PC-9 (cell line): Measurements from ENCODE around the gene KLC4. TPM values are rescaled to one million over a fixed set of nuclear protein-coding genes. Genes with fewer than 3 reads are reported as not detected.
A peak's percentile ranks its signal among the peaks of the same experiment; 100 is the strongest.

Source experiments
- BruUV-seq: library from RNA; stranded (reverse); fragments of 400-500 nt; replicated peaks from 2 replicates; lab custom pipeline; 2021; lab: Mats Ljungman, UMichigan
- CTCF ChIA-PET: fragments of 300-600 bp; sonication (Branson Sonifier 250); formaldehyde crosslinking; loops from one replicate; lab custom pipeline; 2022; ENCODE audit warnings: antibody characterized with exemption; lab: Charles Lee
- POLR2A ChIA-PET: fragments of 300-600 bp; sonication (Branson Sonifier 250); formaldehyde crosslinking; loops from one replicate; lab custom pipeline; 2022; ENCODE audit warnings: antibody characterized with exemption; ENCODE audit not compliant: unreplicated experiment; lab: Charles Lee
- DNase-seq, 2 experiments: peaks; one replicate each; pipeline versions ENCODE4 v3.0.0 to v3.0.0-alpha.2; 2015 to 2022; ENCODE audit warnings: mixed read lengths in 1 of 2
- H2AFZ ChIP-seq: fragments of 200-600 bp; sonication (generic); 2 replicates; pipeline ENCODE4 v1.8.1; 2017; ENCODE audit warnings: antibody characterized with exemption
- H3F3A ChIP-seq: fragments of 200-600 bp; sonication (generic); 2 replicates; pipeline ENCODE4 v1.8.1; 2017; ENCODE audit warnings: antibody characterized with exemption, mild to moderate bottlenecking, low read depth; ENCODE audit not compliant: insufficient read depth
- H3K27ac ChIP-seq: fragments of 200-600 bp; sonication (generic); 2 replicates; pipeline ENCODE4 v1.6.1; 2016; ENCODE audit warnings: mixed run types
- H3K27me3 ChIP-seq: fragments of 200-600 bp; sonication (generic); 2 replicates; pipeline ENCODE4 v1.6.1; 2016; ENCODE audit warnings: low read depth, mixed run types; ENCODE audit not compliant: insufficient read depth
- H3K36me3 ChIP-seq: fragments of 200-600 bp; sonication (generic); 2 replicates; pipeline ENCODE4 v1.6.1; 2016; ENCODE audit warnings: low read depth, mixed run types
- H3K4me1 ChIP-seq: fragments of 200-600 bp; sonication (generic); replicated peaks from 2 replicates; pipeline ENCODE4 v1.6.1; 2016; ENCODE audit warnings: mixed run types; ENCODE audit not compliant: insufficient read depth
- H3K4me2 ChIP-seq: fragments of 200-600 bp; sonication (generic); 2 replicates; pipeline ENCODE4 v1.6.1; 2017; ENCODE audit warnings: mixed run types
- H3K4me3 ChIP-seq: fragments of 200-600 bp; sonication (generic); 2 replicates; pipeline ENCODE4 v1.6.1; 2016; ENCODE audit warnings: mixed run types
- H3K79me2 ChIP-seq: fragments of 200-600 bp; sonication (generic); 2 replicates; pipeline ENCODE4 v1.6.1; 2017; ENCODE audit warnings: low read depth, mixed run types
- H3K9me2 ChIP-seq: fragments of 200-600 bp; sonication (generic); 2 replicates; pipeline ENCODE4 v1.8.1; 2017; ENCODE audit warnings: mild to moderate bottlenecking; ENCODE audit not compliant: insufficient read depth
- H3K9me3 ChIP-seq: fragments of 200-600 bp; sonication (generic); 2 replicates; pipeline ENCODE4 v1.8.1; 2016; ENCODE audit warnings: low read depth; ENCODE audit not compliant: insufficient read depth
- H4K20me1 ChIP-seq: fragments of 200-600 bp; sonication (generic); 2 replicates; pipeline ENCODE4 v1.8.1; 2017; ENCODE audit not compliant: insufficient read depth
- EZH2 ChIP-seq: fragments of 200-600 bp; sonication (generic); IDR thresholded peaks from 2 replicates; pipeline ENCODE4 v1.8.0; 2017; ENCODE audit warnings: antibody characterized with exemption, low read depth
- intact Hi-C: fragments of 100-400 bp; cut with micrococcal nuclease; formaldehyde crosslinking; loops from one replicate; pipeline ENCODE4 v1.10.0; 2022; ENCODE audit not compliant: unreplicated experiment
- total RNA-seq: library from RNA; stranded (reverse); gene quantifications from 2 replicates; pipeline ENCODE4 v1.2.3, GENCODE V29; 2021
- TF ChIP-seq, protein P1 (sequence below): fragments of 200-600 bp; sonication (generic); conservative IDR thresholded peaks from 2 replicates; pipeline ENCODE4 v1.6.1; 2017; ENCODE audit warnings: mixed run types, antibody characterized with exemption, mild to moderate bottlenecking, moderate library complexity

Gene KLC4
- total RNA-seq, 1 experiment from 2014 or later: 46.2 TPM

DNA sequence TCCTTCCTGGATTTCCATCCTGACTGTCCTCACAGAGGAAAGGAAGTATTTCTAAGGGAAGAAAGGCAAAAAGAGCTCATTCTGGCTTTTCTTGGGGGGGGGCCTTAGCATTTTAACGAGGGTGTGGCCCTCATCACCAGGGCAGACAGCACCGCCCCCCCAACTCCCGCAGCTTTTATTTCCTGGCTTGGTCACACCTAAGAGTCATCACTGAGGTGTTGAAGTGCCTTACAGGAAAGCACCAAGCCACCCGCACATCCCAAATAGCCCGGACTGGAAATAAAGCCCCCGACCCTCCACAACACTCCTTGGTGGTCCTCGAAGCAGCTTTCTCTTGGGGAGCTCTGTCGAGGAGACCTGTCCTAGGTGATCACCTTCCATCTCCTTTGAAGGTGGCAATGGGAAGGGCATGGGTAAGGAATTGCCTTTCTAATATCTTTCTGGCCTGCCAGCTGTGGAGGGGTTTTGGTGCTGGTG, 17.9 kb downstream of the KLC4 start:
- H3K4me3 ChIP-seq: peak overlapping the region; percentile 100
- POLR2A ChIA-PET: interaction anchor here (0.8 to 1.1 kb wide), 2 partner anchors 20 to 27 kb away, joined by 5 to 8 read pairs; no protein-coding TSS in a partner anchor
- TF ChIP-seq, protein P1, sequence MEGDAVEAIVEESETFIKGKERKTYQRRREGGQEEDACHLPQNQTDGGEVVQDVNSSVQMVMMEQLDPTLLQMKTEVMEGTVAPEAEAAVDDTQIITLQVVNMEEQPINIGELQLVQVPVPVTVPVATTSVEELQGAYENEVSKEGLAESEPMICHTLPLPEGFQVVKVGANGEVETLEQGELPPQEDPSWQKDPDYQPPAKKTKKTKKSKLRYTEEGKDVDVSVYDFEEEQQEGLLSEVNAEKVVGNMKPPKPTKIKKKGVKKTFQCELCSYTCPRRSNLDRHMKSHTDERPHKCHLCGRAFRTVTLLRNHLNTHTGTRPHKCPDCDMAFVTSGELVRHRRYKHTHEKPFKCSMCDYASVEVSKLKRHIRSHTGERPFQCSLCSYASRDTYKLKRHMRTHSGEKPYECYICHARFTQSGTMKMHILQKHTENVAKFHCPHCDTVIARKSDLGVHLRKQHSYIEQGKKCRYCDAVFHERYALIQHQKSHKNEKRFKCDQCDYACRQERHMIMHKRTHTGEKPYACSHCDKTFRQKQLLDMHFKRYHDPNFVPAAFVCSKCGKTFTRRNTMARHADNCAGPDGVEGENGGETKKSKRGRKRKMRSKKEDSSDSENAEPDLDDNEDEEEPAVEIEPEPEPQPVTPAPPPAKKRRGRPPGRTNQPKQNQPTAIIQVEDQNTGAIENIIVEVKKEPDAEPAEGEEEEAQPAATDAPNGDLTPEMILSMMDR: no peak
- TF ChIP-seq EZH2: no peak
- no peaks in the 10 kb centered on the region for H3K9me2 ChIP-seq
- H4K20me1 ChIP-seq: no peaks in the 10 kb centered on the region; the same call in 1 of the 2 replicates
- H3K27me3 ChIP-seq: no peaks in the 10 kb centered on the region
- H3K4me2 ChIP-seq: peak overlapping the region; percentile 89
- H3K9me3 ChIP-seq: no peaks in the 10 kb centered on the region
- no TSS peak for BruUV-seq
- no peaks in the 10 kb centered on the region for H3K36me3 ChIP-seq
- peaks cover 14% of the 10 kb centered on the region for H3F3A ChIP-seq
- DNase-seq: peak in 1 of 2 experiments; percentile 42
- H3K27ac ChIP-seq: no peak overlapping the region
- H3K4me1 ChIP-seq: peaks cover 13% of the 10 kb centered on the region
- CTCF ChIA-PET: no interaction called here
- intact Hi-C loops: loop anchor here (2.0 kb wide), 2 partner anchors 19 to 43 kb away; no protein-coding TSS in a partner anchor
- peak overlapping the region; percentile 100 for H2AFZ ChIP-seq
- H3K79me2 ChIP-seq: peaks cover 56% of the 10 kb centered on the region

DNA sequence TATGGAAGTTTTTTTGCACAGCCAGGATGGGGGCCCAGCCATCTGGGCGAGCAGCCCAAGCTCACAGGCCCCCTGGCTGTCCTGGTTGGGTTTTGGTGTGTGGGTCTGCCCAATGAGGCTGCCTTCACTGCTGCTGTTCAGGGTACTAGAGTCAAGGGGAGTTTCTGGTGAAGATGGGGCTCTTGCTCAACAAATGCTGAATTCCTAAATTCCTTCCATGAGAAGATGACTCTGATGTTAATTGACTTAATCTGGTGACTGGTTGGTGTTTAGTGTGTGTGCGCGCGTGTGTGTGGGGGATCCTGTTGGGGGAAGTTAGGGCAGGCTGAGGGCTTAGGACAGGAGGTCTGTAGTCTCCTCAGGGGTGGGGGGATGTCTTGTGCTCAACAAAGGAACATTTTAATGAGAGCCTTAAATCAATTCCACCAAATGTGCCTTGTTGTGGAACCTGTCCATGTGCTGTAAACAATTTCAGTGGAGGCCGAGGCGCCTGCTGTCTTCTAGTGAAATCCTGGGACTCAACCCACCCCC, 18.6 kb downstream of the KLC4 start:
- Histone ChIP-seq H3K4me1 (peaks cover 13% of the 10 kb centered on the region), H4K20me1 (no peaks in the 10 kb centered on the region; the same call in 1 of the 2 replicates), H3K9me2 (no peaks in the 10 kb centered on the region), H3K36me3 (no peaks in the 10 kb centered on the region), H3K4me2 (peak overlapping the region; percentile 89), H3K27me3 (no peaks in the 10 kb centered on the region), H3K27ac (no peak overlapping the region), H2AFZ (no peak overlapping the region), H3K79me2 (peaks cover 63% of the 10 kb centered on the region), H3K4me3 (peak overlapping the region; percentile 100; the same call in 1 of the 2 replicates), H3F3A (peaks cover 14% of the 10 kb centered on the region), H3K9me3 (no peaks in the 10 kb centered on the region)
- POLR2A ChIA-PET: no interaction called here
- DNase-seq: no peak
- intact Hi-C loops: loop anchor here (2.0 kb wide), 2 partner anchors 19 to 43 kb away; no protein-coding TSS in a partner anchor
- no peak for TF ChIP-seq EZH2
- TF ChIP-seq, protein P1: no peak
- CTCF ChIA-PET: no interaction called here
- no TSS peak for BruUV-seq

DNA sequence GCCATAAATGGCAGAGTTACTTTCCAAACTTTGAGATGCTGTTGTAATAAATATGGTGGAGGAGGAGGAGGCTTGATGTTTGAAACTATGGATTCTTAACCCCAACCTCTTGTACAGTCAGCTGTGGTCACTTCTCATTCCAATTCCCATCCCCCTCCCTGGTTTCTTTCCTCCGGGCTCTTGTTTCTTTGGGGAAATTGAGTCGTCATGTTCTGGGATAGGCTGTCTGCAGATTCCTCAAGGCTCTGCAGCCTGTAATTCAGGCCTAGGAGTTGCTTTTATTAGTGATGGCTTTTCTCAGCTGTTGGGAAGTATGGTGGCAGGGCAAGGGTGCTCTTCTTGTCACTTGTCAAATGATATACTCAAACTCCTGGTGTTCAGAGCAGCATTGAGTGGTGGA, 19.3 kb downstream of the KLC4 start:
- Histone ChIP-seq H3K9me3 (no peaks in the 10 kb centered on the region), H3K4me2 (peak overlapping the region; percentile 89; the same call in 1 of the 2 replicates), H3K9me2 (no peaks in the 10 kb centered on the region), H3K4me3 (no peak overlapping the region), H3K4me1 (peaks cover 13% of the 10 kb centered on the region), H3F3A (peaks cover 14% of the 10 kb centered on the region), H3K79me2 (peaks cover 70% of the 10 kb centered on the region), H3K36me3 (no peaks in the 10 kb centered on the region), H3K27me3 (no peaks in the 10 kb centered on the region), H2AFZ (no peak overlapping the region), H3K27ac (no peak overlapping the region), H4K20me1 (no peaks in the 10 kb centered on the region; the same call in 1 of the 2 replicates)
- POLR2A ChIA-PET: no interaction called here
- CTCF ChIA-PET: no interaction called here
- TF ChIP-seq, protein P1: no peak
- no peak for TF ChIP-seq EZH2
- no TSS peak for BruUV-seq
- intact Hi-C loops: no loop called here
- DNase-seq: no peak
